Colon (tissue), 2 donors: ENCODE data around the gene UBL4B.

Source experiments
- FAIRE-seq: peaks from 2 replicates; lab custom pipeline; 2012; peaks lifted over from hg19 to GRCh38; lab: Jason Lieb, UNC
- donor health status: control.
- donor health status: control.

Gene UBL4B

DNA sequence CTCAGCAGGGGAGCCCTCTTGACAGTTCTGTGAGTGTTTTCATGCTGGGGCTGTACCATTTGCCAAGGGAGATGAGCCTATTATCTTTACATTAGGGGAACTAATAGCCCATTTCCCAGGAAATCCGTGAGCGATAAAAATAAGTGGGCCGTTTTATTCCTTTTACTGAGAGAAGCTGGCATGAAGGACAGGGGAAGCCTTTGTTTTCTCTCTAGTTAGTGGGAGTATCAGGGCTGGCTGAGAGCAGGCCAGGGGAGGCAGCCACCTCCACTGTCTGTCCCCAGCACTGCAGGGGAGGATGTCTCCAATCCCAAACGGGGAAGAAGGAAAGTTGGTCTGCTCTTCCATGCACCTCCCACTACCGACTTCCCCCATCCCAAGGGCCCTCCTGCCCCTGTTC, 2.5 kb downstream of the UBL4B start:
- FAIRE-seq, result no peak

DNA sequence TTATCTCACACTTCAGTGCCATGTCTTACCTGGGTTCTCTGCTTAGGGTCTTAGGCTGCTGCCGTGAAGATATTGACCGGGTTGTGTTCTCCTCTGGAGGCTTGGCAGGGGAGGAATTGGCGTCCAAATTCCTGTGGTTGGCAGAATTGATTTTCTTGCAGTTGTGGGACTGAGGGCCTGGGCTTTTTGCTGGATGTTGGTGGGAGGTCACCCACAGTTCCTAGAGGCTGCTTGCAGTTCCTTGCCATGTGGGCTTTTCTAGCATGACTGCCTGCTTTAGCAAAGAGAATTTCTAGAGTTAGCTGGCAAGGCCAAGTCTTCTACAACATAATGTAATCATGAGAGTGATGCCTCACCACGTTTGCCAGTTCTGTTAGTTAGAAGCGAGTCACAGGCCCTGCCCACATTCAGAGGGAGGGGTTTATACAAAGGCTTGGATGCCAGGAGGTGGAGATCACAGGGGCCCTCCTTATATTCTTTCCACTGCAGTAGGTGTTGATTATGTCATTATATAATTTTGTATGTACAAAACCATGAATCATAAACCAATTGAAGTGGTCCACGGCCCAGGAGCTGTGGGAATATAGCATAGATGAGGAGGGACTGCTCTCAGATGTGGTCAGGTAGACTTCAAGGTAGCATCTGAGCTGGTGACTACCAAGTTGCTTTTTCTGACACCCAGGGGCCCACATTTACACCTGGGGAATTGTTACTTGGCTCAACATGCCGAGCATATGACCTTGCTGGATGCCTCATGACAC, 6.6 kb downstream of the UBL4B start:
- no peak for FAIRE-seq

DNA sequence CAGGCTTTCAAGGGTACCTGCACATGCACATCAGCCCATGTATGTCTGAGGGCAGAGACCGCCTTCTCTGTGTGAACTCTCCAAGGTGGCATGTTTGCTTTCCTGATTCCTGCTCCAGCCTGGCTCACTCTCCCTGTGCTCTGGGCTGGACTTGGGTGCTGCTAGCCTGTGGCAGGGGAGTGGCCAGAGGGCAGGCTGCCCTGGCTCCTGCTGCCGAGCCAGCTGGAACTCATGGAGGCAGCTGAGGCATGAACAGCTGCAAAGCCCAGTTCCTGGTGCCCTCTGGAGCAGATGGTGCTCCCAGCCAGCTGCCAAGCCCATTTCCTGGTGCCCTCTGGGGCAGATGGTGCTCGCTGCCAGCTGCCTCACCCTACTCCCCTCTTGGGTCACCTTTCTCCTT, 7.6 kb downstream of the UBL4B start:
- no peak for FAIRE-seq

DNA sequence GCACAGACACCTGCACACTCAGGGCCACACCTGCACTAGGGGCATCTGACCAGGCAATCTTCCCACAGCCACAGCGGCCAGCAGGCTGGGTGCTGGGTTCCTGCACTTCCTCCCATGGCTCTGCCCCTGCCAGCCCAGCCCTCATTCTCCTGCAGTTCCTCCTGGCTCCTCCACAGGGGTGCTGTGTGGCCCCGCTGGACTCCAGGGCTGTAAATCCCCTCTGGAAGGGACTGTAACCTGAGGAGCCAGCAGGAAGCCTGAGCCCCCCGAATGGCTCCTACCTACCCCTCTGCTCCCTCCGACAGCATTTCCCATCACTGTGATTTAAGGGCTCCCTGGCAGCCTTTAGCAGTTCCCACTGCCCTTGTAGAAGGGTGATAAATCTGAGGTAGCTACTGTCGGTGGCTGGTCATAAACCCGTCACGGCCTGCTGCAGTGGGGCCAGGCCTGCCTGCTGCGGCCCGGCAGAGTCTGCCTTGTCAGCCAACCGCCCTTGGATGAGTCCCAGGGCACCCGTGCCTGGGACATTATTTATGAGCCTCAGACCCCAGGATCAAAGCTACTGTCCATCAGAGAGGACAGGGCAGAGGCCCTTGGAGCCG, 8.8 kb downstream of the UBL4B start:
- no peak for FAIRE-seq

DNA sequence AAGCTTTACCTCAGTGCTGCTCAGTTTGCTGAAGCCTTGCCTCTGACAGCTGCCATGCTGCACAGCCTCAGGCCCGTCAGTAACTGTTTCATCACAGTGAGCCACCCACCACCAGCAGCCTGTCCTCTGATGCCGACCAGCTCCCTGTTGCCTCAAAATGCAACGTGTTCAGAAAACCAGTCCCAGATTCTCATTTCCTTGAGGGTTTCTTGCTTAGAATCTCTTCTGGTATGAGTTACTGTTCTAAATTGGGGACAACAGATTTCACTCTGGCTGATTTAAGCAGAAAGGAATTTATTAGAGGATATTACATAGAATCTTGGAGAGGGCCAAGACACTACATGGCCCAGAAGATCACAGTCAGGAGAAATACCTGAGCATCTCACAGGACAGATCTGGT, 11.0 kb downstream of the UBL4B start:
- no peak for FAIRE-seq

DNA sequence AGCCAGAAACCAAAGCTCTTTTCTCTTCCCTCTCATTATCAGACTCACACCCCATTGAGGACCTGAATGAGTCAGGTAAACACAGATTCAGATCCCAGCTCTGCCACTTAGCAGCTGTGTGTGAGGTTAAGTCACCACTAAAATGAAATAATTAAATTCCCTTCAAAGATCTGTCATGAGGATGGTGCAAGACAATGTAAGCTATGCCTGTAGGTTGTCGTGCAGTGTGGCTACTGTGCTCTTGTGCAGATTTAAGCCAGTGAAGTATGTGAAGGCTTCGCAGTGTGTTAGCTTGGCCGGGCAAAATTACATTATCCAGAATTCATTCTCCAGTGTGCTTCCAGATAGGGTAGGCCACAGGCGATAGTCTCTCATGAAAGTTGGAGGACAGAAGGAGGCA, 13.6 kb downstream of the UBL4B start:
- FAIRE-seq, result no peak

DNA sequence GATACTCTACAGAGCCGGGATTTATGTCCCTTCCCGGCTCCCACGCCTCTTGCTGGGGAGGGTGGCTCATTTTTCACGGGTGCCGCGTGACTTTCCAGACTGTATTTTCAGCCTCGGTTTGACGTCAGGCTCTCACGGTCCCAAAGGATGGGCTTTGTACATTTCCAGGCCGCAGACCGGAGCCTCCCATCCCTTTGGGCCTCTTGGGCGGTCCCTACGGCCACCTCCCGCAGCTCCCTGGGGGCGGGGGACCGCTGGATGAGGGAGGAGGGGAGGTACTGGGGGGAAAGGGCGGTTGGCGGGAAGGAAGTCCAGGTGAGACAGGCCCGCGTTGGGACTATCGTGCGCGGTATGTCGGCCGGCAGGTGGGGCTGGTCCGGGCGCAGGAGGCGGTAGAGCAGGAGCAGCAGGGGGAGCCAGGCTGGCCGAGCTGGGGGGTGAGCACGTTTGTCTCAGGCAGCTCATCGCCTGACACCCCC, 17.9 kb downstream of the UBL4B start:
- no peak for FAIRE-seq

DNA sequence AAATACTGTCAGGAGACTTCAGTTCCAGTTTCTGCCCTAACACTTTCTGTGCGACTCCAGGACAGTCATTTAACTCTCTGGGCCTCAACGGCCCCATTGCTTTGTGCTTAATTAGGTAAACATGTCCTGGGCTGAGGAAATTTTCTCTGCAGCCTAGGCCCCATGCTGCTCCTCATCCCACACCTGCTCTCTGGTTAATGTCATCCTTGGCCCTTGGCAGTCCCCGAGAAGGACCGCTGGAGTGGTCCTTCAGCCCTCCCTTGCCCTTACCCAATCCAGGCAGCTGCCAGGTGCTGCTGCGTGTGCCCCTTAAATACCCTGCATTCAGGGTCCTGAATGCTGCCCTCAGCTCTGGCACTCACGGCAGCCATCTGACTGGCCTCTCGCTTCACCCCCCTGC, 18.7 kb downstream of the UBL4B start:
- no peak for FAIRE-seq

DNA sequence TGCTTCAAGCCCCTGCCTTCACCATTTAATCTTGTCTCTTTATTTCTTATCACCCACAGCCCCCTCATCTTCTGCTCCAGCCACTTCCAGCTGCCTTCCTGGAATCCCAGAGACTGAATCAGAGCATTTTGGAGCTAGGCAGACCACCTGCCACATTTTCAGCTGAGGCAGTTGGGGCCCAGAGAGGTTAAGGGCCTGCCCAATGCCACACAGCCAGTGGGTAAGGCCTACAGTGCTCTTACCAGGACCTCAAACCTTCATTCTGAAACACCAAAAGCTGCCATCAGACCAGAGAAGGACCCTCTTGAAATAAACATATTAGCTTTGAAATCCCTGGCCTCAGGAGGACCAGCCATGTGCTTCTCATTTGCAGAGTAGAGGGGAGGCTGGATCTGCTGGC, 20.4 kb downstream of the UBL4B start:
- no peak for FAIRE-seq

DNA sequence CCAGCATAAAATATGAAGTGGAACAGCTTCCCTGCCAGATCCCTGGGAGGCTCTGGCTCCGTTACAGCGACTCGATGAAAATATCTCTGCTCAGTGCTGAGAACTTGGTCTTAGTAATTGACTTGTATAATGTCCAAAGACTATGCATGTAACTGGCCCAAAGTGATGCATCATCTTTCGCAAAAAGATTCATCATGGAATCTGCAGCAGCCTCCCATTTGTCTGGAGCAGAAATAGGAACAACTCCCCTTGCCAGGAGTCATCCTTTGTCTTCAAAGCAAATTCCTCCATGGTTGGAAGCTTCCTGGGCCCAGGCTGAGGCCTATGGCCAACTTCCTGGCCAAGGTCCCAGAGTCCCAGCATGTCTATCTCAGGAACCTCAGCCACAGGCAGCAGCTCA, 21.2 kb downstream of the UBL4B start:
- no peak for FAIRE-seq

DNA sequence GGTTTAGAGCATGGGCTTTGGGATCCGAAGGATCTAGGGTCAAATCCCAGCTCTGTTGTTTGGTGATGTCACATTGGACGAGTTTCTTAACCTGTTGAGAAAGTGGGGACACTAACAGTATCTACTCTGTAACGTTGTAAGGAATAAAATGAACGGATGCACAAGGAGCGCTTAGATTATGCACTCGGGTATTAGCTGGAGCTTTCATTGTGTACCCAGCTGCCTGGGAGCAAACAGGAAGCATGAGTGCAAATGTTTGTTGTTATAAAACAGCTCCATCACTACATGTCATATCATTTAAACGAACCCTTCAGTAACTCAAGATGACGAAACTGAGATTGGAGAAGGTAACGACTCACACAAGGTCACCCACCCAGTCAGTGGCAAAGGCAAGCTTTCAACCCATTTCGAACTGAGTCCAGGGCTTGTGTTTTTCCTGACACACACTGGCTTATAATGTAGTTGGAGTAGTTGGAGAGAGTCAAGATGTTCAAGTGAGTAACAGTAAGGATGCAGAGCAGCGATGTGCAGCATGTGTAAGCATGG, 21.9 kb downstream of the UBL4B start:
- FAIRE-seq, result no peak

DNA sequence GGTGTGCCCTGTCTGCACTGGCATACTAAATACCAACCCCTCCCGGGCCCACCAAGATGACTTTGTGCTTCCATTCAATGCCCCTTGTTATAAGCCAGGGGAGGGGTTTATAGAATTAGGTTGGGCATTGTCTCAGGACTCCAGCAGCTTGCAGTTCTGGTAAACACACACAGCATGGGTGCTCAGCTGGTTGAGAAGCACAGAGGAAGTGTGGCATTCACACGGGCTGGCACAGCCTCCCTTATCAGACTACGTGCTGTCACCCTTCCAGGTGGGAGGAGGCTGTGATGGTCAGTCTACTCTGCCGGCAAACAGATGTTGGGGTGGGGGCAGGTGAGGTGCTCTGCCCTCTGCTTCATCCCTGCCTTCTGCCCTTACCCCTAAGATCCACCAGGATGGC, 23.0 kb downstream of the UBL4B start:
- FAIRE-seq, result no peak

DNA sequence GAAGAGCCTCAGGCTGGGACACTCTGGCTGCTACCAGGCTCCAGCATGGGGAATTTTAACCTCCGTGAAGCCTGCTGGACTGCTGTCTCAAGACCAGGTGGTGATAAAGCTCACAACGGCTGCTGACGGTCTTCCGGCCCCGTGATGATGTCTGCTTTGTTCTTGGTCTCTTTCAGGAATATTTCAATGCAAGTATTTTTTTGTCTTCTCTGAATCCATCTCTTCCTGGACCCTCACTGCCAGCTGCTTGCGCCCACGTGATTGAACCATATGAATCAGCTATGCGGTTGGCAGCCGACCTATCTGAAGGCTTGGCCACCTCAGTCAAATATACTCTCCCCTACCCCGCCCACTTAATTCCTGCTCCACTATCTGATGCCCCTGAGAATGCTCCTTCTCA, 23.4 kb downstream of the UBL4B start:
- no peak for FAIRE-seq

DNA sequence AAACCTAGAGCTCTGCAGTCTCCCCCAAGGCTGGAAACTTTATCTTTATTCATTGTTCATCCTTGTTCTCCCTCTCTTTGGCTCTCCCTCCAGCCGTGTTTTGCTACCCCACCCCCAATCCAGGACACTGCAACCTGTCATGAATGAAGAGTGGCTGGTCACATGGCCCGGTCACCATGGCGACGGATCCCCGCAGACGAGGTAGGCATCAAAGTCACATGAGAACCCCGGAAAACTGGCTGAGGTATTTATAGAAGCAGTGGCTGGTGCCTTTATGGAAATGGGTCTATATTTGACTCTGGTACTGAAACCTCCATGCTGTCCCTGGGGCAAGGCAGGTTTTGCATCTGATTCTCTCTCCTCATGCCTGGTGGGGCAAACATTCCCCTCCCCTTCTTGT, 24.7 kb downstream of the UBL4B start:
- no peak for FAIRE-seq

DNA sequence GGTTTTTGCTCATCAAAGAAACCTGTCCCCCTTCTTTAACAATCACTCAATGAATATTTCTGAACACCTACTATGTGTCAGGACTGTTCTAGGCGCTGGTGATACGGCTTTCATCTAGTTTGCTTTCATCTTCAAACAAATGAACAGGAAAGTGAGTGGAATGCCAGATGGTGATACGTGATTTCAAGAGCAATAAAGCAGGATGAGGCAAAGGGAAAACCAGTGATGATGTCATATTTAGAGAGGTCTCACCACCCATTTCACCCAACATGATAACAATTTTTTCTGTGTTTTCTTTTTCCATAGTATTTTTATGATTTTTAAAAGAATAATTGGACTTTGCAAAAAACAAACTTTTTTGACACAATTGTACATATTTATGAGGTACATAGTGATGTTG, 26.7 kb downstream of the UBL4B start:
- no peak for FAIRE-seq

DNA sequence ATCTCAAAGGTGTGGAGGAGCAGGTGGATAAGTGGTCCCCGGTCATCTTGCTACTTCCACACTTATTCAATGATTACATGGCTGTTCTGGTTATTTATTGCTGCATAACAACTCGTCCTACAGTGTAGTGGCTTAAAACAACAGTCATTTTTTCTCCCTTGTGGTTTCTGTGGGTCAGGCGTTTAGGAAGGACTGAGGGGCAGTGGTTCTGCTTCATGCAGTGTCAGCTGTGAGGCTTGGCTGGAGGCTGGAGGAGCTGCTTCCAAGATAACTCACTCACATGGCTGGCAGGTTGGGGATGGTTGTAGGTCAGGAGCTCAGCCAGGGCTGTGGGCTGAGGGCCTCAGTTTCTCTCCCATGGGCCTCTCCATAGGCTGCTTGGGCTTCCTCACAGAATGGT, 32.1 kb downstream of the UBL4B start:
- no peak for FAIRE-seq

DNA sequence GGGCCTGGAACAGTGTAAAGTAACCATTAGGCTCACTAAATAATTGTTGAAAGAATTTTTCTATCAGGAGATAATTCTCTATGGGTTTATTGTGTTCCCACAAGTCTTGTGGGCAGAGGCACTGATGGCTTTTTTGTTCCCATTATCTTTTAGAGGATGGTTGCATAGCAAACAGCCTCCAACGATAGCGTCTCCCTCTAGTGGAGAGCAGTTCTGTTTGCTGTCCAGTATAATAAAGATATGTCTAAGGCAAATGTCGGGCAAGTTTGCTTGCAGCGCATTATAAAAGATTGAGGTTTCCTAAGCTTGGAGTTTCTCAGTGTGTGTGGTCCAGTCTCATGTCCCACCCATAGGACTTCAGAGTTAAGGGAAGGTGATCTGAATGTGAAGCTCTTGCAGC, 36.7 kb downstream of the UBL4B start:
- no peak for FAIRE-seq

DNA sequence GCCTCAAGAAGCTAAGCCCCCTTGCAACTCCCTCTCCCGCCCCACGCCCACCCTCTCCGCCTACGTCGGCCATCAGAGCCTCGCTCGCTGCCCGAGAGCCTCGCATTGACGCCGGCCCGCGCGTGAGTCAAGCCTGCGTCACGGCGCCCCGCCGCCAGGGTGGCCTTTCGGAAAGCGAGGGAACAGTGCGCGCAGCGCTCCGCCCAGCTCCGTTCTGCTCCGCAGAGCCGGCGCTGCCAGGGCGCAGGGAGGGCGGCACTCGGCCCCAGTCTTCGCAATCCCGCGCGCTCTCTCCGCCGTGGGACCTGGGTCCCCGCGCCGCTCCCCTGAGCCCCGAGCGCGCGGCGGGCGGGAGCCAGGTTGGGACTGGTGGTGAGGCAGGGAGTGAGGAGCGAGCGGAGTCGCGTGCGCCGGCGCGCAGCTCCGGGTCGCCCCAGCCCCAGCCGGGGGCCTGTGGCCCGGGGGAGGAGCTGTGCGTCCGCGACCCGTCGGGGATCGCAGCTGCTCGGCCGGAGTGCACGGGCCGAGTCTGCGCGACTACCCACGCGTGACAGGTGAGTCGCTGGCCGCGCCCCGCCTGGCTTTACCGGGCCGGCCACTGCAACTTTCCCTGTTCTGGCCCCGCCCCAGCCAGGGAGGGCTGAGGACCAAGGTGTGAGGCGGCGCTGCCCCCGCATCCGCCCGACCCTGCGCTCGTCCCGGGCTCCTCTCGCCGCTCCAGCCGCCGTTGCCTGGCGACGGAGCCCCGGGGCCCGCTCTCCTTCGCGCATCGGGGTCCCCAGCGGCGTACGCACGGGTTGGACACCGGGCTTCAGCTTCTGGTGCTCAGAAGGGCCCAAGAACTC, 38.3 kb downstream of the UBL4B start, which contains the start of gene SLC6A17:
Gene SLC6A17, plus strand, starts transcription at position 165 of the 845 bp plus-strand sequence. CDS start 16,436 bp downstream, outside the sequence.
- FAIRE-seq, result no peak

DNA sequence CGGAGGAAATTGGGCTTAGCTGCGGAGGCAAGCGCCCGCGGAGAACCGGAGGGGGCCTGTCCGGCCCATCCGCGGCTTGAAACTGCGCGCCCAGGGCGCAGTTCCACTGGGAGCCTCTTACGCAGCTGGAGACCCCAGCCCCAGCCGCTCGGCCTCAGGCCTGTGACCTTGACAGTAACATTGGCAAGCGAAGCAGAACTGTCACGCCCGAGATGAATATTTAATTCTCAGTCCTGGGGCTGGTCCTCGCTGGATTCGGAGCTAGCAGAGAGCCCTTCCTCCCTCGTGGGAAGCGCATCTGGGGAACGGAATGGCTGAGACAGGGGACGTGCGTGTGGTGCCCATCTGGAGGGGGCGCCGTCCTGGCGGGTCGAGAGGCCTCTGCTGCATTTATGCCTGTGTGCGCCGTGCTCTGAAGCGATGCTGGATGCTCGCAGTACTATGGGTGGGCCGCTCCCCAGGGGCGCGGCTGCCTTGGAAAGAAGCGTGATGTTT, 39.0 kb downstream of the UBL4B start:
- no peak for FAIRE-seq

DNA sequence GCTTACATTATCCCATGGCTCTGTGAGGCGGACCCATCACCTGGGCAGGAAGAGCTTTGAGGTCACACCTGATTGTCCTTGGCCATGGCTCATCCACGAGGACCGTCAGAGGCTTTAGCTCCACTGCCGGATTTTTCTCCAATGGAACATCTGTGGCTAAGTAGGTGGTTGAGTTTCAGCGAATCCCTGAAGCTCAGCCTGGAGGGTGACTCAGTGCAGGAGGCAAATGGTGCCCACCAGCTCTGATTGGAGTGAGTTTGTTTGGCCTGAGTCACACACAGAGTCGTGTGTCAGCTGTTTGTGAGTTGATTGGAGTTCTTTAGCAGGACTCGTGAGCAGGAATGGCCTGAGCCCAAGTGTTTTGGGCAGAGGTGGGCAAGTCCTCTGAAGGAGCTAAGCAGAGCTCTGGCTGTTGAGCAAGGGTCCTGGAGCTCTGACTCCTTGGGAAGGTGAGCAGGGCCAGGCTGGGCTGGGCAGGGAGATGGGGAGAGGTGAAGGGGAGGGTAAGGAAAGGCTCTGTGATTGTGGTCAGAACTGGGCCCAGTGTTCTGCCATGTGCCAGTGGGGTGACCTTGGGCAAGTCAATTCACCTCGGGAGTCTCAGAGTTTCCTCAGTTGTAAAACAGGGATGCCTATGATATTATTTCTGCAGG, 40.0 kb downstream of the UBL4B start:
- FAIRE-seq, result no peak

DNA sequence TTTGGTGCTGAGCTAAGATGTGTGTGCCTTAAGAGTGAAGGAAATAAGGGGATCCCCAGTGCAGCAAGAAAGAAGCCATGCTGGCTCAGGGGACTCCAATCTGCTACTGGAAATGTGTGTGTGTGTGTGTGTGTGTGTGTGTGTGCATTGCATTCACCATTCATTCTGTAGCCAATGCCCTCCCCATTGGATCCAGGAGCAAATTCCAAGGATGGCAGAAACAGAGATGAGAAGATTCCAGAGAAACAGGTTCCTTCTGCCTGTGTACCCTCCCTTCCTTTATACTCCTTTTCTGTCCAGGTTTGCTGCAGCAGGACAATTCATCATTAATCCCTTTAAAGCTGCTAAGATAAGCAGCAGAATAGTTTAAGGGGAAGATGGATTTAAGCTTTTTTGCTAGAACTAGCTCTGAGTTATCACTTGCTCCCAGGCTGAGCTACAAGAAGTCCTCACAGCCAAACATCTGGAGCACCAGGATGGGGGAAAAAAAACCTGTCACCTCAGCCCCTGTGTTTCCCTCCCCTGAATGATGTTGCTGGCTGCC, 41.2 kb downstream of the UBL4B start:
- no peak for FAIRE-seq
